Hepatocyte (in vitro differentiated cells): ENCODE results near the gene IKBKG. TPM values are rescaled to one million over a fixed set of nuclear protein-coding genes. Genes with fewer than 3 reads are reported as not detected.
"Not testable (repeated sequence)": the region's sequence is repeated elsewhere in the genome, so short reads cannot be mapped to it uniquely, and the experiment has no call there.

ENCODE experiments used
- DNase-seq: peaks from one replicate; pipeline ENCODE4 v3.0.0-alpha.2; 2016; ENCODE audit warnings: low spot score
- H2AFZ ChIP-seq: fragments of 200-600 bp; sonication (generic); 2 replicates; pipeline ENCODE4 v1.6.0; 2016; ENCODE audit warnings: antibody characterized with exemption, mild to moderate bottlenecking
- H3K27ac ChIP-seq: fragments of 200-600 bp; sonication (generic); 2 replicates; pipeline ENCODE4 v1.5.1; 2016; ENCODE audit warnings: mild to moderate bottlenecking
- H3K27me3 ChIP-seq: fragments of 200-600 bp; sonication (generic); 2 replicates; pipeline ENCODE4 v1.6.1; 2016
- H3K36me3 ChIP-seq: fragments of 200-600 bp; sonication (generic); replicated peaks from 2 replicates; pipeline ENCODE4 v1.5.1; 2016; ENCODE audit warnings: low read depth; ENCODE audit not compliant: insufficient read depth
- H3K4me1 ChIP-seq: fragments of 200-600 bp; sonication (generic); 2 replicates; pipeline ENCODE4 v1.5.1; 2016; ENCODE audit warnings: mild to moderate bottlenecking, moderate library complexity; ENCODE audit not compliant: insufficient read depth
- H3K4me2 ChIP-seq: fragments of 200-600 bp; sonication (generic); 2 replicates; pipeline ENCODE4 v1.6.0; 2016
- H3K4me3 ChIP-seq: fragments of 200-600 bp; sonication (generic); 2 replicates; pipeline ENCODE4 v1.5.1; 2016; ENCODE audit warnings: mild to moderate bottlenecking
- H3K79me2 ChIP-seq: fragments of 200-600 bp; sonication (generic); 2 replicates; pipeline ENCODE4 v1.6.0; 2017; ENCODE audit warnings: mild to moderate bottlenecking
- H3K9me2 ChIP-seq: fragments of 200-600 bp; sonication (generic); replicated peaks from 2 replicates; pipeline ENCODE4 v1.6.0; 2017; ENCODE audit warnings: mild to moderate bottlenecking; ENCODE audit not compliant: insufficient read depth
- H3K9me3 ChIP-seq: fragments of 200-600 bp; sonication (generic); 2 replicates; pipeline ENCODE4 v1.5.1; 2016; ENCODE audit warnings: low read depth, mild to moderate bottlenecking
- H4K20me1 ChIP-seq: fragments of 200-600 bp; sonication (generic); 2 replicates; pipeline ENCODE4 v1.6.0; 2016; ENCODE audit warnings: mild to moderate bottlenecking; ENCODE audit not compliant: insufficient read depth, poor library complexity, severe bottlenecking
- EZH2 ChIP-seq: fragments of 200-600 bp; sonication (generic); IDR thresholded peaks from 2 replicates; pipeline ENCODE4 v1.6.1; 2016; ENCODE audit warnings: antibody characterized with exemption, mild to moderate bottlenecking, borderline replicate concordance
- EZH2phosphoT487 ChIP-seq: fragments of 200-600 bp; sonication (generic); IDR thresholded peaks from one replicate; pipeline ENCODE4 v1.6.1; 2018; ENCODE audit warnings: antibody characterized with exemption, mild to moderate bottlenecking, low read depth, moderate library complexity; ENCODE audit not compliant: unreplicated experiment, severe bottlenecking
- WGBS: methylation state at CpG from one replicate; pipeline ENCODE4 v1.1.6; 2016; ENCODE audit warnings: low lambda C conversion rate; ENCODE audit errors: missing lambda C conversion rate; 5-methylcytosine and 5-hydroxymethylcytosine counted together
- polyA plus RNA-seq: library from polyadenylated mRNA; unstranded; fragments of >200 nt; fragmentation: Nextera tagmentation; extraction: Ambion mirVana; gene quantifications from 2 replicates; pipeline ENCODE4 v1.2.1, GENCODE V29; 2016
- total RNA-seq: library from RNA; depleted of rRNA; stranded (reverse); fragments of >200 nt; gene quantifications from 2 replicates; pipeline ENCODE4 v1.2.3, GENCODE V29; 2014
- TF ChIP-seq, protein P1 (sequence below): fragments of 200-600 bp; sonication (generic); IDR thresholded peaks from 2 replicates; pipeline ENCODE4 v1.5.1; 2016; ENCODE audit warnings: antibody characterized with exemption, mild to moderate bottlenecking; ENCODE audit not compliant: poor library complexity

Gene IKBKG
- total and polyA plus RNA-seq, 2 experiments from 2014 or later: 19.7 to 30.7 TPM

GRCh38 chrX:154534526-154535322 lies 12.7 kb upstream of the IKBKG start:
- no peaks in the 10 kb centered on the region for H4K20me1 ChIP-seq
- H3K9me3 ChIP-seq: no peaks in the 10 kb centered on the region
- 50% methylated on average over 34 of the region's 34 CpGs for WGBS
- H3K4me2 ChIP-seq: no peak overlapping the region
- no peaks in the 10 kb centered on the region for H3K9me2 ChIP-seq
- H3K4me1 ChIP-seq: no peaks in the 10 kb centered on the region
- peak; percentile 90 for DNase-seq
- H3K79me2 ChIP-seq: no peaks in the 10 kb centered on the region
- H3K36me3 ChIP-seq: no peaks in the 10 kb centered on the region
- no peak for TF ChIP-seq EZH2
- TF ChIP-seq, protein P1, sequence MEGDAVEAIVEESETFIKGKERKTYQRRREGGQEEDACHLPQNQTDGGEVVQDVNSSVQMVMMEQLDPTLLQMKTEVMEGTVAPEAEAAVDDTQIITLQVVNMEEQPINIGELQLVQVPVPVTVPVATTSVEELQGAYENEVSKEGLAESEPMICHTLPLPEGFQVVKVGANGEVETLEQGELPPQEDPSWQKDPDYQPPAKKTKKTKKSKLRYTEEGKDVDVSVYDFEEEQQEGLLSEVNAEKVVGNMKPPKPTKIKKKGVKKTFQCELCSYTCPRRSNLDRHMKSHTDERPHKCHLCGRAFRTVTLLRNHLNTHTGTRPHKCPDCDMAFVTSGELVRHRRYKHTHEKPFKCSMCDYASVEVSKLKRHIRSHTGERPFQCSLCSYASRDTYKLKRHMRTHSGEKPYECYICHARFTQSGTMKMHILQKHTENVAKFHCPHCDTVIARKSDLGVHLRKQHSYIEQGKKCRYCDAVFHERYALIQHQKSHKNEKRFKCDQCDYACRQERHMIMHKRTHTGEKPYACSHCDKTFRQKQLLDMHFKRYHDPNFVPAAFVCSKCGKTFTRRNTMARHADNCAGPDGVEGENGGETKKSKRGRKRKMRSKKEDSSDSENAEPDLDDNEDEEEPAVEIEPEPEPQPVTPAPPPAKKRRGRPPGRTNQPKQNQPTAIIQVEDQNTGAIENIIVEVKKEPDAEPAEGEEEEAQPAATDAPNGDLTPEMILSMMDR: peak; percentile 88
- H3K4me3 ChIP-seq: no peak overlapping the region
- no peak overlapping the region for H2AFZ ChIP-seq
- no peaks in the 10 kb centered on the region for H3K27me3 ChIP-seq
- H3K27ac ChIP-seq: peak overlapping the region; percentile 40

- H3K27me3 ChIP-seq: no peaks in the 10 kb centered on the region
- no peak overlapping the region for H3K27ac ChIP-seq
- H3K36me3 ChIP-seq: no peaks in the 10 kb centered on the region
- H3K4me3 ChIP-seq: no peak overlapping the region
- TF ChIP-seq, protein P1: no peak
- TF ChIP-seq EZH2phosphoT487 (no peak), EZH2 (no peak)
- no peaks in the 10 kb centered on the region for H4K20me1 ChIP-seq
- no peak overlapping the region for H2AFZ ChIP-seq
- no peaks in the 10 kb centered on the region for H3K4me1 ChIP-seq
- no peaks in the 10 kb centered on the region for H3K79me2 ChIP-seq
- no peak for DNase-seq
- H3K4me2 ChIP-seq: no peak overlapping the region
- no peaks in the 10 kb centered on the region for H3K9me2 ChIP-seq
- H3K9me3 ChIP-seq: no peaks in the 10 kb centered on the region
- 84% methylated on average over 9 of the region's 9 CpGs for WGBS
Measured at GRCh38 chrX:154535892-154536291, 11.5 kb upstream of the IKBKG start.

DNA sequence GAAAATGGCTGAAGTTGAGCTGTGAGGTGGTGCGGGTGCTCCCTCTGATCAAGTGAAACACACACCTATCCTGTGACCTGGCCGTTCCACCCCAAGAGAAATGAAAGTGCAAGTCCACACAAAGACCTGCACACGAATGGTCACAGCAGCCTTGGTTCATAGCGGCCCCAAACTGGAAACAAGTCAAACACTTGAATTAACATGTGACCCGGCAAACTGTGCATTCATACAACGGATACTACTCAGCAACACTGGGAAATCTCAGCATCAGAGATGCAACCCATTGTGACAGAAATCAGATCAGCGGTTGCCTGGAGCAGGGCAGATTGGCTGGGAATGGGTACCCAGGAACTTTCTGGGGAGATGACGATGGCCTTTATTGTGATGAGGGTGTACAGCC lies 8.3 kb upstream of the IKBKG start:
- peaks cover 11% of the 10 kb centered on the region for H3K4me1 ChIP-seq
- DNase-seq: no peak
- no peak overlapping the region for H3K27ac ChIP-seq
- H3K36me3 ChIP-seq: no peaks in the 10 kb centered on the region
- TF ChIP-seq, protein P1: no peak
- no peak for TF ChIP-seq EZH2
- no peak for TF ChIP-seq EZH2phosphoT487
- WGBS: 86% methylated on average over 8 of the region's 8 CpGs
- no peaks in the 10 kb centered on the region for H3K79me2 ChIP-seq
- H3K4me3 ChIP-seq: no peak overlapping the region
- H3K27me3 ChIP-seq: no peaks in the 10 kb centered on the region
- no peaks in the 10 kb centered on the region for H3K9me2 ChIP-seq
- H3K4me2 ChIP-seq: no peak overlapping the region
- no peaks in the 10 kb centered on the region for H3K9me3 ChIP-seq
- no peak overlapping the region for H2AFZ ChIP-seq
- no peaks in the 10 kb centered on the region for H4K20me1 ChIP-seq

DNA sequence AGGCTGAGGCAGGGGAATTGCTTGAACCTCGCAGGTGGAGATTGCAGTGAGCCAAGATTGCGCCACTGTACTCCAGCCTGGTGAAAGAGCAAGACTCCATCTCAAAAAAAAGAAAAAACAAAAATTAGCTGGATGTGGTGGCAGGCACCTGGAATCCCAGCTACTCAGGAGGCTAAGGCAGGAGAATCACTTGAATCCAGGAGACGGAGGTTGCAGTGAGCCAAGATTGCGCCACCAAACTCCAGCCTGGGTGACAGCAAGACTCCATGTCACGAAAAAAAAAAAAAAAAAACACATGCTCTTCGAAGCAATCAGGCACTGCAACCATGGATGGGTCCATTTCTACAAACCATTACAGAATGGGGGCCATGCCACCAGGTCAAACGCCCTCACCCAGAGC lies 7.1 kb upstream of the IKBKG start:
- DNase-seq: not testable (repeated sequence)

More for the DNA sequence above, 7.1 kb upstream of the IKBKG start:
- H2AFZ ChIP-seq, H3K79me2 ChIP-seq, H3K9me2 ChIP-seq, H3K36me3 ChIP-seq, H3K27me3 ChIP-seq, H3K4me3 ChIP-seq, H3K9me3 ChIP-seq, H4K20me1 ChIP-seq: not testable (repeated sequence)
- Histone ChIP-seq H3K27ac (peak overlapping the region; percentile 82), H3K4me1 (peaks cover 11% of the 10 kb centered on the region), H3K4me2 (peak overlapping the region; percentile 39)
- 78% methylated on average over 7 of the region's 7 CpGs for WGBS
